Osteocyte (in vitro differentiated cells): Measurements from ENCODE around the gene RPTOR. TPM values are rescaled to one million over a fixed set of nuclear protein-coding genes. Genes with fewer than 3 reads are reported as not detected.

Source experiments
- DNase-seq: peaks from one replicate; pipeline ENCODE4 v3.0.0; 2021; ENCODE audit warnings: mixed read lengths; ENCODE audit not compliant: unreplicated experiment; ENCODE audit errors: extremely low spot score
- H3K27ac Mint-ChIP-seq: one replicate; pipeline ENCODE4 v1.8.0; 2021; ENCODE audit warnings: mild to moderate bottlenecking, mixed read lengths; ENCODE audit not compliant: unreplicated experiment
- H3K27me3 Mint-ChIP-seq: one replicate; pipeline ENCODE4 v1.8.0; 2021; ENCODE audit warnings: mixed read lengths; ENCODE audit not compliant: unreplicated experiment
- H3K36me3 Mint-ChIP-seq: one replicate; pipeline ENCODE4 v1.8.0; 2021; ENCODE audit warnings: mixed read lengths; ENCODE audit not compliant: unreplicated experiment
- H3K4me1 Mint-ChIP-seq: one replicate; pipeline ENCODE4 v1.8.0; 2021; ENCODE audit warnings: mixed read lengths; ENCODE audit not compliant: unreplicated experiment
- H3K4me3 Mint-ChIP-seq: one replicate; pipeline ENCODE4 v1.8.0; 2021; ENCODE audit warnings: mild to moderate bottlenecking, moderate library complexity, mixed read lengths; ENCODE audit not compliant: unreplicated experiment
- H3K9me3 Mint-ChIP-seq: one replicate; pipeline ENCODE4 v1.8.0; 2021; ENCODE audit warnings: mixed read lengths; ENCODE audit not compliant: unreplicated experiment
- total RNA-seq: library from RNA; stranded (reverse); gene quantifications from 2 replicates; pipeline ENCODE4 v1.2.1, GENCODE V29; 2021
- TF ChIP-seq, protein P1 (sequence below): fragments of 200-600 bp; sonication (generic); IDR thresholded peaks from 2 replicates; pipeline ENCODE4 v1.5.0; 2021; ENCODE audit warnings: antibody characterized with exemption, mild to moderate bottlenecking, moderate library complexity

RPTOR gene
- total RNA-seq, 1 donor from 2014 or later = 36.0 TPM

DNA sequence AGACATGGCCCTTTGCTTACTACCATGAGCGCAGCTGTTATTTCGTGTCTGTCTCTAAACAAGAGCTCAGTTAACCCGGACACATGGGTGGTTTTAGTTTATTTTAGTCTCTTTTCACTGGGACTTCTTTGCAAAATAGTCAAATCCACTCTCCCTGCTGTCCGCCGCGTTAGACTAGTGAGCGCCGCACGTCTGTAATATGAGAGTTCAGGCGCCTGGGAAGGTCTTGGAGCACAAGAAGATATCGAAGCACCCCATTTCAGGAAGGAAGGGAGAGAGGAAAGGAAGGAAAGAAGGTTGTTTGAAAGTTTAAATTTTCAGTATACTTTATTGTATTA is 336.0 kb downstream of the RPTOR start:
- Mint-ChIP-seq H3K27ac (no peak overlapping the region), H3K36me3 (peaks cover 14% of the 10 kb centered on the region), H3K4me3 (no peak overlapping the region), H3K9me3 (no peaks in the 10 kb centered on the region), H3K27me3 (no peaks in the 10 kb centered on the region), H3K4me1 (no peaks in the 10 kb centered on the region)
- TF ChIP-seq, protein P1, sequence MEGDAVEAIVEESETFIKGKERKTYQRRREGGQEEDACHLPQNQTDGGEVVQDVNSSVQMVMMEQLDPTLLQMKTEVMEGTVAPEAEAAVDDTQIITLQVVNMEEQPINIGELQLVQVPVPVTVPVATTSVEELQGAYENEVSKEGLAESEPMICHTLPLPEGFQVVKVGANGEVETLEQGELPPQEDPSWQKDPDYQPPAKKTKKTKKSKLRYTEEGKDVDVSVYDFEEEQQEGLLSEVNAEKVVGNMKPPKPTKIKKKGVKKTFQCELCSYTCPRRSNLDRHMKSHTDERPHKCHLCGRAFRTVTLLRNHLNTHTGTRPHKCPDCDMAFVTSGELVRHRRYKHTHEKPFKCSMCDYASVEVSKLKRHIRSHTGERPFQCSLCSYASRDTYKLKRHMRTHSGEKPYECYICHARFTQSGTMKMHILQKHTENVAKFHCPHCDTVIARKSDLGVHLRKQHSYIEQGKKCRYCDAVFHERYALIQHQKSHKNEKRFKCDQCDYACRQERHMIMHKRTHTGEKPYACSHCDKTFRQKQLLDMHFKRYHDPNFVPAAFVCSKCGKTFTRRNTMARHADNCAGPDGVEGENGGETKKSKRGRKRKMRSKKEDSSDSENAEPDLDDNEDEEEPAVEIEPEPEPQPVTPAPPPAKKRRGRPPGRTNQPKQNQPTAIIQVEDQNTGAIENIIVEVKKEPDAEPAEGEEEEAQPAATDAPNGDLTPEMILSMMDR = no peak
- DNase-seq = no peak

DNA sequence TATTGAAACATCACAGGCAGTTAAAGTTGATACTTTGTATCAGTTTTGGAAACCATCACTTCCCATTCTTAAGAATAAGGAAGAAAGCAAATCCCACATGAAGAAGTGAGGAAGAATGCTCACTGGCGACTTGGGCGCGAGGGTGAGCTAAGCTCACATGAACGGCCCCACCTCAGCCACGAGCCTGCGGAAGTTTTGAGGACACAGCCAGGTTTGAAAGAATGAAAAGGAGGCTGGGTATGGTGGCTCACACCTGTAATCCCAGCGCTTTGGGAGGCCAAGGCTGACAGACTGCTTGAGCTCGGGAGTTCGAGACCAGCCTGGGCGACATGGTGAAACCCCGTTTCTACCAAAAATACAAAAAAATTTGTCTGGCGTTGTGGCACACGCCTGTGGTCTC is 336.7 kb downstream of the RPTOR start:
- H3K27ac Mint-ChIP-seq = no peak overlapping the region
- no peaks in the 10 kb centered on the region for H3K4me1 Mint-ChIP-seq
- H3K9me3 Mint-ChIP-seq = no peaks in the 10 kb centered on the region
- peaks cover 15% of the 10 kb centered on the region for H3K36me3 Mint-ChIP-seq
- TF ChIP-seq, protein P1 = no peak
- DNase-seq = no peak
- H3K4me3 Mint-ChIP-seq = no peak overlapping the region
- no peaks in the 10 kb centered on the region for H3K27me3 Mint-ChIP-seq

DNA sequence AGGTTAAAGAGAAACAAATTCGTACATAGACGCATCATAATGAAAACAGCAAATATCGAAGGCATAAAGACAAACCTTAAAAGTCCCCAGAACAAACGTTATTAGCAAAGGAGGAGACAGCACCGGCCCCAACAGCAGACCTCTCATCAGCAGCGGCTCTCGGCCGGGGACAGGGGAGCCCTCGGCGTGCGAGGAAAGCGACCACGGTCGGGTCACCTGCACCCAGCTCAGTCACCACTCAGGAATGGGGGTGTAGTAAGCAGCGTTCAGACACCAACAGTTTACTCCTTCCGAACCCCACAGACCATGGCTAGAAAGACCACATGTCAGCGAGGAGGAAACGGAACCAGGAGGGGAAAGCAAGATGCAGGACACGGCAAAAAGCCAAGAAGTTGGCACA is 337.7 kb downstream of the RPTOR start:
- Mint-ChIP-seq H3K4me1 (no peaks in the 10 kb centered on the region), H3K9me3 (no peaks in the 10 kb centered on the region), H3K36me3 (peaks cover 19% of the 10 kb centered on the region), H3K4me3 (no peak overlapping the region), H3K27me3 (no peaks in the 10 kb centered on the region), H3K27ac (no peak overlapping the region)
- DNase-seq = no peak
- TF ChIP-seq, protein P1 = no peak

DNA sequence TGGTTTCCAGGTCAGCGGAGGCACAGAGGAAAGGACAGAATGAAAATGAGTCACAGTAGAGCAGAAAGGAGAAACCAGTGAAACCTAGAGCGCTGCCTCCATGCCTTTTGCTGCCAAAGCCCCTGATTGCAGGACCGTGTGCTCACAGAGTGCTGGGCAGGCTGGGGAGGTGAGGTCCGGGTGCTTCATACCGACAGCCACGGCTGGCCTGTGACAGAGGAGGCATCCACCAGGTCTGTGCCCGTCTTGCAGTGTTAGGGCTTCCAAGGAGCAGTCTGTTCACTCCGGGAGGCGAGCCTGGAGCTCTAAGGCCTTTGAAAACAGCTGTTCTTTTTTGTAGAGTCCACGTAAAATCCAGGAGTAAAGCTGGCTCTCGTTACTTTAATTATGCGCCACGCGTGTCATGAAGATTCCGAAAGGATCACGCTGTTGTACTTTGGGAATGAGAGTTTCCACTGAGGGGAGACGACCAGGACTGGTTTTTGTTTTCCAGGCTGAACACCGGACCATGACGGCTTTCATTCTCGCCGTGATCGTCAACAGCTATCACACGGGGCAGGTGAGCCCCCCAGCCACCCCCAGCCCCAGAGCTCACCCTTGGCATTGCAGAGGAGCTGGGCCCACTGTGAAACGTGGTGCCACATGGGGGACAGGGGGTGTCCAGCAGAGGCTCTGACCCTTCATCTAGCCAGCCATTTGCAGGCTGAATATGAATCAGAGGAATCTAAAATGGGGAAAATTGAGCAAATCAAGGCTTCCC is 338.5 kb downstream of the RPTOR start:
- Mint-ChIP-seq H3K9me3 (no peaks in the 10 kb centered on the region), H3K27me3 (no peaks in the 10 kb centered on the region), H3K36me3 (peaks cover 19% of the 10 kb centered on the region), H3K27ac (no peak overlapping the region), H3K4me1 (no peaks in the 10 kb centered on the region), H3K4me3 (no peak overlapping the region)
- TF ChIP-seq, protein P1 = no peak
- DNase-seq = no peak

DNA sequence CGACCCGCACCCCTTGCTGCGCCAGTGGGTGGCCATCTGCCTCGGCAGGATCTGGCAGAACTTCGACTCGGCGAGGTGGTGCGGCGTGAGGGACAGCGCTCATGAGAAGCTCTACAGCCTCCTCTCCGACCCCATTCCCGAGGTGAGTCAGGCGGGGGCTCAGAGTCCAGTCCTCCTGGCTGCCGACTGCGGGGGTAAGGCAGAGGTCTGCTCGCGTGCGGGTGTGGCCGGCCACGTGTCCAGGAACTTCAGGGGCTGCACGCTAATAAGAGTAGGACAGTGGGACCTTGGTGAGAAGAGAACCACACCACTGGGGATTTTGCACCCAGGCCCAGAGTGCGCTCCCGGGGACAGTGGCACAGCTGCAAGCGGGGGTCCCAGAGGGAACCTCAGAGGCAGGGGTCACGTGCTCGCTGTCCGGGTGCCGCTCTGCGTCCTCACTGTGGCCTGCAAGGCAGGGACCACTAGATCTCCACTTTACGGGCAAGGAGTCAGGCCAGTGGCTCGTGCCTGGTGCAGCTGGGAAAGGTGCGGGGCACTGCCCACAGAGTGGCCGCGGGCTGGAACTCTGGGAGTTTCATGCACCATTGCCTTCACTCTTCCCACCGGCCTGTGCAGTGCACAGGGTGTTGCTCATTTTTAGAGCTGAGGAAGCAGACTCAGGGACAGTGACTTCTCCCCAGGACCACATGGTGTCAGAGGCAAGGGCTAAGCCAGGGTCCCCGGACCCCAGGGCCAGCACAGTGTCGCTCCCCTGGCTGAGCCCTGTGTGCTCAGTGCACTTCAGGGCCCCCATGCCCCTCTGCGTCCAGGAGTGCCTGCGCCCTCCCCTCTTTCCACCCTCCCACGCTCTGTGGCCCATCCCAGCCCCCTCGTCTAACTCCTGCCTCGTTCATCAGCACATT is 339.4 kb downstream of the RPTOR start:
- Mint-ChIP-seq H3K9me3 (no peaks in the 10 kb centered on the region), H3K36me3 (peaks cover 21% of the 10 kb centered on the region), H3K4me1 (no peaks in the 10 kb centered on the region), H3K27me3 (no peaks in the 10 kb centered on the region), H3K27ac (no peak overlapping the region), H3K4me3 (no peak overlapping the region)
- no peak for DNase-seq
- TF ChIP-seq, protein P1 = no peak
